Heart right ventricle (tissue), 16 donors: ENCODE measurements around the gene MED14. TPM values are rescaled to one million over a fixed set of nuclear protein-coding genes. Genes with fewer than 3 reads are reported as not detected.

ENCODE experiments used
- ATAC-seq, 8 donors: fragments of 200-7000 bp; cut with Tn5 transposase; one replicate each; pipeline ENCODE4 v1.9.1; 2020; ENCODE audit warnings: mild to moderate bottlenecking in 8 of 8, moderate library complexity in 8 of 8, moderate number of reproducible peaks in 1 of 8
- DNase-seq, 2 donors: peaks; one replicate each; pipeline ENCODE4 v3.0.0-alpha.2; 2020
- H3K27ac ChIP-seq, 10 donors: fragments of 200-600 bp; sonication (generic) in 2 of 10; one replicate each; pipeline versions ENCODE4 v1.5.0 to v1.8.0; 2020 to 2022; ENCODE audit warnings: mild to moderate bottlenecking in 3 of 10
- H3K27me3 ChIP-seq, 7 donors: fragments of 200-600 bp; one replicate each; pipeline ENCODE4 v1.8.0; 2021 to 2022; ENCODE audit warnings: mild to moderate bottlenecking in 2 of 7
- H3K36me3 ChIP-seq, 9 donors: fragments of 200-600 bp; sonication (generic) in 1 of 9; one replicate each; pipeline versions ENCODE4 v1.5.0 to v1.8.0; 2020 to 2022; ENCODE audit warnings: mild to moderate bottlenecking in 2 of 9
- H3K4me1 ChIP-seq, 9 donors: fragments of 200-600 bp; sonication (generic) in 1 of 9; one replicate each; pipeline versions ENCODE4 v1.5.0 to v1.8.0; 2020 to 2022; ENCODE audit warnings: mild to moderate bottlenecking in 4 of 9
- H3K4me3 ChIP-seq, 10 donors: fragments of 200-600 bp; sonication (generic) in 2 of 10; one replicate each; pipeline versions ENCODE4 v1.5.0 to v1.8.0; 2020 to 2022; ENCODE audit warnings: mild to moderate bottlenecking in 7 of 10, moderate library complexity in 2 of 10
- H3K9me3 ChIP-seq, 11 donors: fragments of 200-600 bp in 10 of 11; sonication (generic) in 2 of 11; one replicate each; pipeline versions ENCODE4 v1.5.0 to v1.8.0; 2013 to 2022; ENCODE audit warnings: mild to moderate bottlenecking in 2 of 11, control low read depth in 1 of 11, moderate library complexity in 1 of 11
- CTCF ChIP-seq, 9 donors: fragments of 200-600 bp; sonication (generic) in 2 of 9; IDR thresholded peaks; one replicate each; pipeline versions ENCODE4 v1.5.0 to v1.8.0; 2021 to 2022; ENCODE audit warnings: antibody characterized with exemption in 9 of 9, mild to moderate bottlenecking in 5 of 9, moderate library complexity in 1 of 9
- WGBS, 2 donors: extraction: QIAGEN DNeasy Blood & Tissue Kit; methylation state at CpG; one replicate each; pipeline ENCODE4 v1.1.7; 2013; ENCODE audit warnings: inconsistent platforms in 1 of 2; 5-methylcytosine and 5-hydroxymethylcytosine counted together
- intact Hi-C, 10 donors: fragments of 100-400 bp; cut with DNase I; formaldehyde crosslinking; loops; one replicate each; pipeline versions ENCODE4 v1.11.1 to v1.14.2; 2022
- polyA plus RNA-seq, 2 donors: library from polyadenylated mRNA; stranded (reverse); fragments of 200-250 nt; gene quantifications; one replicate each; pipeline ENCODE4 v1.2.3, GENCODE V29; 2013
- total RNA-seq, 10 donors: library from RNA; stranded (reverse); fragmentation: NEBNext Ultra II Directional in 3 of 10; extraction: Animal tissue kit (Norgen Biotek cat#: 25700) in 3 of 10; gene quantifications; one replicate each; pipeline versions ENCODE4 v1.2.1 to v1.2.4, GENCODE V29; 2021 to 2023
- donor health status: Arrhythmogenic right ventricular cardiomyopathy.
- donor health status: ischemic (EF 13 %, LVEDD 7.1; RV severe dilation, severe dysfunction).
- donor health status: healthy with polysubstance abuse.
- donor health status: DM: no; HTN: yes; CAD: no.
- donor health status: DM: no; HTN: no; CAD: no.
- donor health status: ischemic (EF 25% LVEDD 6.9; RV normal size, moderate dysfunction).
- donor health status: ischemic (EF 25% LVEDD 5.7; RV mildly dilated, moderate dysfunction).
- donor health status: healthy.
- donor health status: DM: yes; HTN: yes; CAD: no.
- donor health status: Ischemic cardiomyopathy.
- donor health status: ischemic (EF 35%, LVEDD 5.7; RV mildly dilated, moderate dysfunction).
- donor health status: nonischemic (EF 11% LVEDD 7.7; RV severe dilation, severe dysfunction).
- donor health status: DM: yes; HTN: yes; CAD: no.
- donor health status: PGD.
- donor health status: ischemic (EF 29% LVEDD 5.4; RV normal size, mild dysfunction).
- donor health status: nonischemic (EF 23%, LVEDD 6.1; RV moderate dilation, normal function).

MED14 gene
- total and polyA plus RNA-seq, 12 donors: 7.1 to 44.9 (median 33.1) TPM

DNA sequence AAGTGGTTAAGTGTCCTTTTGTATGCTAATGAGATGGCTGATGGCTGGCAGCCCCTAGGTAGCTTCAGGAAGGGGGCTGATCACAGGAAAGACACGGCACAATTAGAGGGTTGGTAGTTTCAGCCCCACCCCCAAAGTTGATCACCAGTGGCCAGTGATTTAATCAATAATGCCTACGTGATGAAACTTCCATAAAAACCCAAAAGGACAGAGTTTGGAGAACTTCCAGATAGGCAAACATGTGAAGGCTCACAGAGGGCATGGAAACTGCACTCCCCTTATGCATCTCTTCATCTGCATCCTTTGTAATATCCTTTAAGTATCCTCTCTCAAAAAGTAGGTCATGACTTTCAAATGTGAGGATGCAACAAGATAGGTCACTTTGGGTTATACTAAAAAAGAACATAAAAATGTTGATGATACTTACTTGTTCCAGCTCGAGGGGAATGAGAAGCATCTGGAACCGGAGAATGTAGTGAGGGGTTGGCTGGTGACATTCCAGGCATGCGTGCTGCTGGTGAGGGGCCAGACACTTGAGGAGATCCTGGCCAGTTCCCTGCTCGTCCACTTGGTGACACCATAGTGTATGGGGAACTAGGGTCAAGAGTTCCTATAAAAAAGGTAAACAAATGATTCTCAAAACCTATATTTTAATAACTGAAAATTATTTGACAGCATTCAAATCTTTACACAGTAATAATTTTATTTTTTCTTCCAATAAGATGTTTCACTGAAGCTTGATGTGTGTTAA lies 71.3 kb downstream of the MED14 start:
- peak in 6 of 9 donors; percentile 27 to 47 (median 38) for TF ChIP-seq CTCF (IDR thresholded peaks at IDR 0.05)
- Histone ChIP-seq H3K4me1 (no peaks in the 10 kb centered on the region), H3K27ac (no peak overlapping the region), H3K4me3 (no peak overlapping the region), H3K9me3 (no peaks in the 10 kb centered on the region), H3K27me3 (peaks cover 0 to 52% (median 0%) of the 10 kb centered on the region in 7 donors), H3K36me3 (peaks cover 0 to 100% (median 0%) of the 10 kb centered on the region in 9 donors)
- intact Hi-C loops: loop anchor here in 4 of 10 donors (10.0 kb wide), 2 partner anchors 131 to 141 kb away; no protein-coding TSS in a partner anchor
- DNase-seq (no peak), ATAC-seq (peak in 1 of 8 donors; percentile 41)
- WGBS, 2 donors: 30 to 39% methylated on average over 6 of the region's 6 CpGs

GRCh38 chrX:40663078-40663740 lies 72.1 kb downstream of the MED14 start:
- ATAC-seq (no peak), DNase-seq (no peak)
- no peak overlapping the region for H3K4me3 ChIP-seq
- TF ChIP-seq CTCF (IDR thresholded peaks at IDR 0.05): no peak
- no peaks in the 10 kb centered on the region for H3K4me1 ChIP-seq
- H3K27me3 ChIP-seq: peaks cover 0 to 53% (median 0%) of the 10 kb centered on the region in 7 donors
- H3K36me3 ChIP-seq: peaks cover 0 to 100% (median 0%) of the 10 kb centered on the region in 9 donors
- H3K9me3 ChIP-seq: no peaks in the 10 kb centered on the region
- intact Hi-C loops: loop anchor here in 4 of 10 donors (10.0 kb wide), 2 partner anchors 132 to 142 kb away; no protein-coding TSS in a partner anchor
- 91 to 92% methylated on average over 3 of the region's 3 CpGs for WGBS, 2 donors
- H3K27ac ChIP-seq: no peak overlapping the region

- Histone ChIP-seq H3K9me3 (no peaks in the 10 kb centered on the region), H3K36me3 (peaks cover 0 to 100% (median 0%) of the 10 kb centered on the region in 9 donors), H3K27ac (no peak overlapping the region), H3K27me3 (peaks cover 0 to 58% (median 0%) of the 10 kb centered on the region in 7 donors), H3K4me1 (no peaks in the 10 kb centered on the region), H3K4me3 (no peak overlapping the region)
- ATAC-seq (no peak), DNase-seq (no peak)
- 81 to 95% methylated on average over 2 of the region's 2 CpGs for WGBS, 2 donors
- TF ChIP-seq CTCF (IDR thresholded peaks at IDR 0.05): no peak
- intact Hi-C loops: loop anchor here in 4 of 10 donors (10.0 kb wide), 2 partner anchors 133 to 143 kb away; no protein-coding TSS in a partner anchor
Measured at GRCh38 chrX:40661489-40661888, 73.9 kb downstream of the MED14 start.

DNA sequence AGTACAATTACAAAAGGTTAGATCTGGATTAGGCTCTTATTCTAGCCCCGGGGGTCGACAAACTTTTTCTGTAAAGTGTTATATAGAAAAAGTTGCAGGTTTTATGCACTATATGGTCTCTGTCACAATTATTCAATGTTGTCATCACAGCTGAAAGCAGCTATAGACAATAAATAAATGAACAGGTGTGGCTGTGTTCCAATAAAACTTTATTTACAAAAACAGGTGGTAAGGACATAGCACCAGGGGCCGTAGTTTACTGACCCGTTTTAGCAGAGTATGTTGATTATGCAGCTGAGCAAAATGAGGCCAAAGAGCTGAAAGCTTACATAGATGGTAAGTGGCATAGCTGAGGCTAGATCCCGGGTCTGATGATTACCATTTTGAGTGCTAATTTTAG lies 75.0 kb downstream of the MED14 start:
- DNase-seq: no peak
- no peaks in the 10 kb centered on the region for H3K4me1 ChIP-seq
- no peaks in the 10 kb centered on the region for H3K9me3 ChIP-seq
- peaks cover 0 to 98% (median 0%) of the 10 kb centered on the region in 9 donors for H3K36me3 ChIP-seq
- no peak for TF ChIP-seq CTCF (IDR thresholded peaks at IDR 0.05)
- no peak overlapping the region for H3K4me3 ChIP-seq
- WGBS, 2 donors: 95 to 97% methylated on average over 5 of the region's 5 CpGs
- intact Hi-C loops: loop anchor here in 4 of 10 donors (10.0 kb wide), 2 partner anchors 134 to 144 kb away; no protein-coding TSS in a partner anchor
- ATAC-seq: no peak
- H3K27me3 ChIP-seq: peaks cover 0 to 67% (median 0%) of the 10 kb centered on the region in 7 donors
- no peak overlapping the region for H3K27ac ChIP-seq
